Lung microvascular endothelial cell (primary cell): ENCODE measurements around the gene AQP9. TPM values are rescaled to one million over a fixed set of nuclear protein-coding genes. Genes with fewer than 3 reads are reported as not detected.
"Not testable (repeated sequence)": the region's sequence is repeated elsewhere in the genome, so short reads cannot be mapped to it uniquely, and the experiment has no call there.

Experiments
- DNase-seq, 2 donors: peaks; one replicate each; pipeline versions ENCODE4 v3.0.0 to v3.0.0-alpha.2; 2010; ENCODE audit warnings: low read depth in 2 of 2
- total RNA-seq: library from RNA; depleted of rRNA; stranded (reverse); fragments of >200 nt; gene quantifications from 2 replicates; pipeline ENCODE4 v1.2.1, GENCODE V29; 2014

The AQP9 gene
- total RNA-seq, 1 donor from 2014 or later = not detected

DNA sequence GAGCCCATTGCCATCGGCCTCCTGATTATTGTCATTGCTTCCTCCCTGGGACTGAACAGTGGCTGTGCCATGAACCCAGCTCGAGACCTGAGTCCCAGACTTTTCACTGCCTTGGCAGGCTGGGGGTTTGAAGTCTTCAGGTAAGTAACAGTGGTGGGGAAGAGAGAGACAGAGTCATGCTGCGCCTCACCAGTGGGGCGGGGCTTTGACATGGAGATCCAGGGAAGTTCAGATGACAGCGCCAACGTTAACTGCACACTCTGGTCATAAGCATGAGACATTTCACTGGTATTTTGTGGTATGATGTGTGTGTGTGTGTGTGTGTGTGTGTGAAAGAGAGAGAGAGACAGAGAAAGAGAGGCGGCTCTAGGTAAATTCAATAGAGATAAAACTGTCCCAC is 41.0 kb downstream of the AQP9 start:
- DNase-seq = peak; percentile 20 to 57

DNA sequence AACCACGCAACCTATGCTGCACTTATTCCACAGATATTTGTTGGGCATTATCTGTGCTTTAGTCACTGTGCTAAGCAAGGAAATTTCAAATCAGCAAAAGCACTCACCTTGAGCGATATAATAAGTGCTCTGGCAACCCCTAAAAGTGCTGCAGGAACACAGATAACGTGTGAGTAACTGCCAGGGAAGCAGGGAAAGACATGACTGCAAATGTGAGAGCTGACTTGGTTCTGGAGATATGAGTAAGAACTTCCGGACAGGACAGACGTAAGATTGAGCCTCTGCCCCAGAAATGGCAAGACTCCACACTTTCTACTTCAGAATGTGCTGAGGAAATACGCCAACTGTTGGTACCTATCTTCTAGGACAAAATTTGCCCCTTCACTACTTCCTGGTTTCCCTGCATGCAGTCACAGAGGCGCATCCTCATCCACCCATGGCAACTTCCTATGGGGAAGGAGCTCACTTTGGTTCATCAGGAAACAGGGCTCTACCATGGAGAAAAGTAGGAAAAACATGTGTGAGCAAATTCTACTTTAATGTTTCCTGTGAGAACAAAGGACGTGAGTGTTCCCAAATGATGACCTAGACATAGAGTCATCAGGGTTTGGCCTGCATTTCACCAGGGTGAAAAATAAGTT is 41.7 kb downstream of the AQP9 start:
- peak; percentile 88 to 95 for DNase-seq

GRCh38 chr15:58182460-58183163 is 44.4 kb downstream of the AQP9 start:
- DNase-seq = peak; percentile 74 to 83

GRCh38 chr15:58185439-58185838 is 47.3 kb downstream of the AQP9 start:
- peak; percentile 31 to 53 for DNase-seq

DNA sequence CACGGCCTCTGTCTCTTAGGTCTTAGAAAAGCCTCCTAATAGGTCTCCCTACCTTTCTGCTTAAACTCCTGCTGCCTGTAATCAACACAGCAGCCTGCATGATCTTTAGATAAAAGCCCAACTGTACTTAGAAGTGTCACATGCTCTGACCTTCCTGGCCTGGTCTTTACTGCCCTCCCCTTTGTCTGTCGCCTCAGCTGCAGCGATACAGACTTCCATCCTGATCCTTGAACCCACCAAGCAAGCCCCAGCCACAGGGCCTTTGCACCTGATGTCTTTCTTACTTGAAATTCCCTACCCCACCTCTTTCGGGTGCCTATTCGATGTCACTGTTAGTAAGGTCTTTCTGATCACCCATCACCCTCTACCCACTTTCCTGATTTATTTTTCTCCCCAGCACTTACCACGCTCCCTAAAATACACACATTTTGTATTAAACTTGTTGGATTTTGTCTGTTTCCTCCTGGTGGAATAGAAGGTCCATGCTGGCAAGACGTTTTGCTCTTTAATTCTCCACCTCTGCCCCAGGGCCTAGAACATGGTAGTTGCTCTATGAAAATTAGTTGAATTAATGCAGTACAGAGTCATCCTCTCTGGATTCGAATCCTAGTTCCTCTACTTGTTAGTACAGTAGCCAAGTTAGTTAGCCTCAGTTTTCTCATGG is 51.1 kb downstream of the AQP9 start:
- no peak for DNase-seq

DNA sequence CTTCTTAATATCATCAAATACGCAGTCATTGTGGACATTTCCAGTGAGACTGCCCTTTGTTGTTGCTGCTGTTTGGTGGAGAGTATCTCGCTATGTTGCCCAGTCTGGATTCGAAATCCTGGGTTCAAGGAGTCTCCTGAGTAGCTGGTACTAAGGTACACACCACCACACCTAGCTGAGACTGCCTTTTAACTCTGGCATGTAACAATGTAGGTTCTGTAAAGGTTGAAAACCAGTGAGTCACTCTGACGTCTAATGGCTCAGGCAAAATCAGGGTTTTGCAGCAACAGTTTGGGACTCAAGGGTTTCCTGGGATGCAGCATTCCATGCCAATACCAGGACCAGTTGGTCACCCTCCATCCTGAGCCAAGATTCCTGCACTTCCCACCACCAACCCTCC is 52.2 kb downstream of the AQP9 start:
- DNase-seq = no peak

GRCh38 chr15:58193636-58194035 is 55.5 kb downstream of the AQP9 start:
- DNase-seq = not testable (repeated sequence)

GRCh38 chr15:58200739-58201138 is 62.6 kb downstream of the AQP9 start:
- no peak for DNase-seq

- DNase-seq = peak; percentile 31 to 36
These were observed 63.3 kb downstream of the AQP9 start for GRCh38 chr15:58201516-58201915.

- DNase-seq = peak; percentile 76 to 89
These were observed 65.4 kb downstream of the AQP9 start for GRCh38 chr15:58203537-58203936.

DNA sequence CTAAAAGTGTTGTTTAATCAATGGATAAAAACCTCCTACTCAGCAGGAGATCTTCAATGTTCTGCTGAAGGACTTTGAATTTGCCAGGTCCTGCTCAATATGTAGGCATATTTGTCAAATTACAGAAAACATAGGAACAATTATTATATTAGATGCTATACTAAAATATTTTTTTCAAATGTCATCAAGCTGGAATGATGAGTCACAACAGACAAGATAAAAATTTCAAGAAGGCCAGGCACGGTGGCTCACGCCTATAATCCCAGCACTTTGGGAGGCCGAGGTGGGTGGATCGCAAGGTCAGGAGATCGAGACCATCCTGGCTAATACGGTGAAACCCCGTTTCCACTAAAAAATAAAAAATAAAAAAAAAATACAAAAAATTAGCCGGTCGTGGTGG is 68.0 kb downstream of the AQP9 start:
- no peak for DNase-seq

GRCh38 chr15:58208217-58208616 is 70.0 kb downstream of the AQP9 start:
- not testable (repeated sequence) for DNase-seq

GRCh38 chr15:58209007-58209481 is 70.9 kb downstream of the AQP9 start:
- peak in 1 of 2 donors; percentile 58 for DNase-seq

DNA sequence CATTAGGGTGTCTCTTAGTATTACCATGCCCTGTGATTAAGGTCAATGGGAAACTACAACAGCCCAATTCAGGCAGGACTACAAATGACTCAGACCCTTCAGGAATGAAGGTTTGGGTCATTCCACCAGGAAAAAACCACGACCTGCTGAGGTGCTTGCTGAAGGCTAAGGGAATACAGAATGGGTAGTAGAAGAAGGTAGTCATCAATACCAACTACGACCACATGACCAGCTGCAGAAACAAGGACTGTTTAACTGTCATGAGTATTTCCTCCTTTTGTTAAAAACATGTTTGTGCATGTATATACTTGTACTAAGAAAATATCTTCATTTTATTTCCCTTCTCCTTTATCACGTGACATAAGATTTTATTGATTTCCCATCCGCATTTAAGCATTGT is 71.8 kb downstream of the AQP9 start:
- not testable (repeated sequence) for DNase-seq

DNA sequence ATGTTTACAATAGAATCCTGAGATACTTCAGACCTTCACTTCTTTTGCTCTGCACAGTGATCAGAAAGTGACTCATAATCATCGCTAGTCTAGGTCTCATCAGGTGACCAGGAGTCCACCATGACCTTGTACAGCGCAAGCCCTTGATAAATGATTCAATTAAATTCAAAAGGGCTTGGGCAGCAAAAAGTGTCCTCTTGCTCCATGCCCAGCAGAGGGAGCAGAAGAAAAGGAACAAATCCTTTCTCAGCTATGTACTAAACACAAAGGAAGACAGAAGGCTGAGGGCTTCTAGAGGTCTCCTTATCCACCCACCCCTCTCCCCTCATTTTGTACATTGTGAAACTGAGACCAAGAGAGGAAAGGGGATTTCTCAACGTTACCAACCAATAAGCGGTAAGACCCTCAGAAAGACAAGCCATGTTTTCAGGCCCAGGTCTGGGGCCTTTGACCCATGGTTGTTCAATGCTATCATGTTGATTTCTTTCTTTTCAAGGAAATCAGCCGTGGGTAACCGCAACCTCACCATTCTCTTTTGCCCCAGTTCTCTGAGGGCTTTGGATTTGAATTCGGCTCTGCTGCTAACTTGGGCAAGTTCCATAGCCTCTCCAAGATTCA is 74.8 kb downstream of the AQP9 start:
- peak; percentile 40 to 55 for DNase-seq

DNA sequence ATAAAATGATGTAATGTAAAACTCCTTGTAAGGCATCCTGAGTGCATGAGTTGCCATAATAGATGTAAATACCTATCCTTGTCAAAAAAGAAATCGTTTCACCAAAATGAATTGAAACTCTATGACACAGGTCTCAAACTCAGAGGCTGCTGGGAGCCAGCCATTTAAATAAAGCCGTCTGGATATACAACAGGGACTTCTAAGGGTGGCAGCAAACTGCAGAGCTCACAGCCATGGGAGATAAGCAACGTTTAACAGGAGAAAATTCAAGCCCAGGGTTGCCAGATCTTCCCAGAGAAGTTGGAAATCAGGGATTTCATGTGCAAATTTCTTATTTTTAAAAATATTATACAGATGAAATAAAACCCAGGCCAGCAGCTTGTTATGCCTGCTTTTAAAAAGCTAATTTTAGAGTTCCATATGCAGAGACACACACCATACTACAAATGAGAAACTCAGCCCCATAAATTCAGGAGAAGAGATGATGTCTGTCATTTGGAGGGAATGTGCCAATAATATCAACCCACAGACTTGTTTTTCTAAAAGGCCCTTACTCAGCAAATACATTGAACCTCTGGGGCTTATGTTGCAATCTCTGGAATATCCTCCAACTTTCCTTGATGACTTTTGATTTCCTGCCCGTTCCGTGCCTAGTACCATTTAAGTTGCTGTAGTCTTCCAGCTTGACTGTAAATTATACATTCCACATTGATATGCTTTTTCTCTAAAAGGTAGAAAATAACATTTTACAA is 75.6 kb downstream of the AQP9 start:
- DNase-seq = peak in 1 of 2 donors; percentile 10

- DNase-seq = no peak
These were observed 76.6 kb downstream of the AQP9 start for GRCh38 chr15:58214591-58215340.

DNA sequence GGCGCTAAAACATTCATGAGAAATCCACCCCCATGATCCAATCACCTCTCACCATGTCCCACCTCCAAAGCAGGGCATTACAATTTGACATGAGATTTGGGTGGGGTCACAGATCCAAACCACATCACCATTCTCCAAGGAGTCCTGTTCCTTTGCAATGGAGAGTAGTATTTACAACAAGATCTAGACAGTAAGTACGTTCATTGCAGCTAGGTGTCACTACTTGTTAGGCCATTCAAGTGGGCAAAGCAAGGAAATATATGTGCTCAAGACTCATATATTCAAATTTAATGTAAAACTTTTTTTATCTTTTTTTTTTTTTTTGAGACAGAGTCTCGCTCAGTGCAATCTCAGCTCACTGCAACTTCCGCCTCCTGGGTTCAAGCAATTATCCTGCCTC is 79.3 kb downstream of the AQP9 start:
- DNase-seq = no peak

DNA sequence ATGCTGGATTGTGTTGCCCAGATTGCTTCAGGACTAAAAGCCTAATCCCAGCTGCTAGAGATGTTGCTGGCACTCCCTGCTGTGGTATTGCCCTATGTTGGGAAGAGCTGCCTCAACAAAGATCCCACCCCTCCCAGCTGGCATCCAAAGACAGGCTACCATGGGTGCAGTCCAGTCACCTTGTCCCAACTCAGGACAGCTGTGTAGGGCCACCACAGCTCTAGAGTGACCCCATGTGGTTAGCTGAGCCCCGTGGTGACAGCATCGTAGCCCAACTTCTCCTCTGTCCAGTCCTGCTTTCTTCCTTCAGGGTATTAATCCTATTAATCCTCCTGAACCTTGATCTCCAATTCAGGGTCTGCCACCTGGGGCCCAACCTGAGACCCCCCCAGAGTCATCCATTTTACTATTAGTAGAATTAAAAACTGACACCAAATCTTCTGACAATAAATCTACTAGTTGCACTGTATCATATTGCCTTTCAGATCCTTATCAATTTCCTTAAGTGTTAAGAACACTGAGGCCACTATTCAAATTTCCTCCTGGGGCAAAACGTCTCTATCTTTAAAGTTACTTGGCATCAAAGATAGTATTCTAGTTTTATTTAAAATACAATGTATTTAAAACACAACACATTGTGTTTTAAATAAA is 83.5 kb downstream of the AQP9 start:
- DNase-seq = peak; percentile 40 to 67

GRCh38 chr15:58222679-58223078 is 84.5 kb downstream of the AQP9 start:
- DNase-seq = peak; percentile 11 to 18
